Common myeloid progenitor, CD34-positive (primary cell): Measurements from ENCODE around the gene SH2D2A.

Experiments
- CTCF ChIA-PET: fragments of 350-600 bp; sonication (Branson Sonifier 250); formaldehyde crosslinking; loops from one replicate; lab custom pipeline; 2021; ENCODE audit warnings: antibody characterized with exemption; lab: Charles Lee
- POLR2A ChIA-PET: fragments of 350-600 bp; sonication (Branson Sonifier 250); formaldehyde crosslinking; loops from one replicate; lab custom pipeline; 2021; ENCODE audit warnings: antibody characterized with exemption; lab: Charles Lee
- DNase-seq, 3 donors: peaks; one replicate each; pipeline versions ENCODE4 v3.0.0 to v3.0.0-alpha.2; 2013
- H3K27ac ChIP-seq, 2 experiments: 1 replicate in 1 of 2; 2 replicates in 1 of 2; pipeline ENCODE4 v1.7.0; 2013; ENCODE audit warnings: inconsistent platforms in 2 of 2, low read length in 2 of 2, mild to moderate bottlenecking in 2 of 2, low read depth in 1 of 2, moderate library complexity in 1 of 2; ENCODE audit not compliant: severe bottlenecking in 2 of 2, insufficient read depth in 1 of 2, poor library complexity in 1 of 2
- H3K27me3 ChIP-seq, 5 experiments: replicated peaks in 2 of 5; 1 replicate in 3 of 5; 2 replicates in 2 of 5; pipeline versions ENCODE4 v1.6.1 to v1.7.0; 2013; ENCODE audit warnings: low read length in 4 of 5, mild to moderate bottlenecking in 2 of 5, moderate library complexity in 2 of 5, inconsistent platforms in 1 of 5; ENCODE audit not compliant: insufficient read depth in 5 of 5, control insufficient read depth in 4 of 5
- H3K36me3 ChIP-seq, 4 experiments: 1 replicate in 2 of 4; 2 replicates in 2 of 4; pipeline versions ENCODE4 v1.6.1 to v1.7.0; 2013; ENCODE audit warnings: low read length in 3 of 4, control low read depth in 1 of 4, mild to moderate bottlenecking in 1 of 4; ENCODE audit not compliant: control insufficient read depth in 4 of 4, insufficient read depth in 4 of 4
- H3K4me1 ChIP-seq, 4 experiments: 1 replicate in 3 of 4; 2 replicates in 1 of 4; pipeline versions ENCODE4 v1.6.1 to v1.7.1; 2013; ENCODE audit warnings: low read length in 3 of 4, mild to moderate bottlenecking in 3 of 4, control low read depth in 1 of 4, inconsistent platforms in 1 of 4, moderate library complexity in 1 of 4; ENCODE audit not compliant: control insufficient read depth in 4 of 4, insufficient read depth in 4 of 4; ENCODE audit errors: control extremely low read depth in 1 of 4
- H3K4me3 ChIP-seq, 7 experiments: 1 replicate in 4 of 7; 2 replicates in 3 of 7; pipeline versions ENCODE4 v1.5.1 to v1.7.0; 2013; ENCODE audit warnings: mild to moderate bottlenecking in 7 of 7, low read length in 6 of 7, moderate library complexity in 6 of 7, inconsistent platforms in 2 of 7, low read depth in 2 of 7, control low read depth in 1 of 7; ENCODE audit not compliant: insufficient read depth in 4 of 7, control insufficient read depth in 1 of 7; ENCODE audit errors: extremely low read depth in 1 of 7
- H3K9me3 ChIP-seq, 5 experiments: 1 replicate in 4 of 5; 2 replicates in 1 of 5; pipeline versions ENCODE4 v1.6.1 to v1.7.1; 2013; ENCODE audit warnings: low read length in 4 of 5, mild to moderate bottlenecking in 2 of 5, inconsistent platforms in 1 of 5, low read depth in 1 of 5, moderate library complexity in 1 of 5; ENCODE audit not compliant: control insufficient read depth in 4 of 5, insufficient read depth in 2 of 5; ENCODE audit errors: control extremely low read depth in 1 of 5
- WGBS: methylation state at CpG from one replicate; pipeline ENCODE4 v1.1.5; 2013; ENCODE audit not compliant: insufficient coverage; 5-methylcytosine and 5-hydroxymethylcytosine counted together

Gene SH2D2A

GRCh38 chr1:156857532-156857931 is 40.9 kb upstream of the SH2D2A start:
- H3K27me3 ChIP-seq, result peaks cover 0 to 65% (median 54%) of the 10 kb centered on the region in 5 experiments
- peaks cover 2 to 31% (median 29%) of the 10 kb centered on the region in 4 experiments for H3K4me1 ChIP-seq
- no peaks in the 10 kb centered on the region for H3K36me3 ChIP-seq
- ChIA-PET POLR2A (no interaction called here), CTCF (interaction anchor here (0.9 to 12.2 kb wide), 12 partner anchors 11 to 131 kb away, joined by 3 to 282 read pairs (median 6); partner anchors contain the start of genes ISG20L2 and METTL25B)
- no peak overlapping the region for H3K4me3 ChIP-seq
- no peaks in the 10 kb centered on the region for H3K9me3 ChIP-seq
- no CpG with 5 or more reads among the region's 3 CpGs for WGBS
- no peak overlapping the region for H3K27ac ChIP-seq
- DNase-seq, result no peak

GRCh38 chr1:156856282-156856785 is 39.7 kb upstream of the SH2D2A start:
- WGBS, result 73% methylated on average over 3 of the region's 3 CpGs
- peaks cover 0 to 56% (median 45%) of the 10 kb centered on the region in 5 experiments for H3K27me3 ChIP-seq
- H3K36me3 ChIP-seq, result no peaks in the 10 kb centered on the region
- no peak for DNase-seq
- POLR2A ChIA-PET, result interaction anchor here (1.7 kb wide), 1 partner anchor 18 kb away, joined by 3 read pairs; no protein-coding TSS in a partner anchor
- no peaks in the 10 kb centered on the region for H3K9me3 ChIP-seq
- H3K27ac ChIP-seq, result no peak overlapping the region
- H3K4me1 ChIP-seq, result peaks cover 2 to 28% (median 27%) of the 10 kb centered on the region in 4 experiments
- H3K4me3 ChIP-seq, result no peak overlapping the region
- CTCF ChIA-PET, result interaction anchor here (0.8 to 12.2 kb wide), 11 partner anchors 10 to 130 kb away, joined by 3 to 282 read pairs (median 6); no protein-coding TSS in a partner anchor

- Histone ChIP-seq H3K36me3 (no peaks in the 10 kb centered on the region), H3K4me1 (peaks cover 0 to 12% (median 11%) of the 10 kb centered on the region in 4 experiments), H3K27me3 (peaks cover 0 to 47% (median 36%) of the 10 kb centered on the region in 5 experiments), H3K4me3 (no peak overlapping the region), H3K9me3 (no peaks in the 10 kb centered on the region), H3K27ac (no peak overlapping the region)
- WGBS, result 46% methylated on average over 3 of the region's 3 CpGs
- ChIA-PET POLR2A (interaction anchor here (1.7 kb wide), 1 partner anchor 16 kb away, joined by 3 read pairs; no protein-coding TSS in a partner anchor), CTCF (interaction anchor here (1.7 to 12.2 kb wide), 5 partner anchors 16 to 56 kb away, joined by 3 to 282 read pairs (median 11); partner anchors contain the start of gene PEAR1)
- DNase-seq, result no peak
Measured at GRCh38 chr1:156854634-156855033, 38.0 kb upstream of the SH2D2A start.

- peaks cover 0 to 47% (median 32%) of the 10 kb centered on the region in 5 experiments for H3K27me3 ChIP-seq
- no peaks in the 10 kb centered on the region for H3K36me3 ChIP-seq
- H3K4me1 ChIP-seq, result peaks cover 0 to 8% (median 5%) of the 10 kb centered on the region in 4 experiments
- H3K27ac ChIP-seq, result no peak overlapping the region
- H3K4me3 ChIP-seq, result no peak overlapping the region
- H3K9me3 ChIP-seq, result no peaks in the 10 kb centered on the region
- POLR2A ChIA-PET, result no interaction called here
- CTCF ChIA-PET, result interaction anchor here (1.1 to 12.2 kb wide), 8 partner anchors 11 to 75 kb away, joined by 3 to 282 read pairs (median 6); partner anchors contain the start of gene PEAR1
- no peak for DNase-seq
- WGBS, result 97% methylated on average over 19 of the region's 19 CpGs
Measured at GRCh38 chr1:156853761-156854160, 37.1 kb upstream of the SH2D2A start.

- no peaks in the 10 kb centered on the region for H3K36me3 ChIP-seq
- no peaks in the 10 kb centered on the region for H3K9me3 ChIP-seq
- ChIA-PET POLR2A (no interaction called here), CTCF (interaction anchor here (0.7 to 12.2 kb wide), 8 partner anchors 12 to 126 kb away, joined by 3 to 282 read pairs (median 5); no protein-coding TSS in a partner anchor)
- peaks cover 0 to 47% (median 30%) of the 10 kb centered on the region in 5 experiments for H3K27me3 ChIP-seq
- DNase-seq, result no peak
- no peak overlapping the region for H3K27ac ChIP-seq
- WGBS, result 78% methylated on average over 9 of the region's 9 CpGs
- peaks cover 0 to 9% (median 5%) of the 10 kb centered on the region in 4 experiments for H3K4me1 ChIP-seq
- H3K4me3 ChIP-seq, result no peak overlapping the region
Measured at GRCh38 chr1:156852418-156852874, 35.8 kb upstream of the SH2D2A start.

- Histone ChIP-seq H3K9me3 (no peaks in the 10 kb centered on the region), H3K4me1 (peaks cover 0 to 9% (median 5%) of the 10 kb centered on the region in 4 experiments), H3K27me3 (peaks cover 0 to 47% (median 33%) of the 10 kb centered on the region in 5 experiments), H3K36me3 (no peaks in the 10 kb centered on the region), H3K27ac (no peak overlapping the region), H3K4me3 (no peak overlapping the region)
- ChIA-PET CTCF (interaction anchor here (0.7 to 12.2 kb wide), 4 partner anchors 38 to 126 kb away, joined by 3 to 282 read pairs (median 7); no protein-coding TSS in a partner anchor), POLR2A (no interaction called here)
- DNase-seq, result no peak
- WGBS, result 92% methylated on average over 15 of the region's 17 CpGs
Measured at GRCh38 chr1:156851779-156852417, 35.2 kb upstream of the SH2D2A start.
